Nephron (organoid): ENCODE results near the gene HNRNPR.

ENCODE experiments used
- H3K27ac Mint-ChIP-seq, 3 experiments: 2 replicates each; pipeline ENCODE4 v1.8.0; 2020; ENCODE audit warnings: mixed read lengths in 3 of 3, mild to moderate bottlenecking in 2 of 3, moderate library complexity in 1 of 3
- H3K27me3 Mint-ChIP-seq: 2 replicates; pipeline ENCODE4 v1.8.0; 2021; ENCODE audit warnings: low read depth, mild to moderate bottlenecking, moderate library complexity, mixed read lengths
- H3K36me3 Mint-ChIP-seq: 2 replicates; pipeline ENCODE4 v1.8.0; 2020; ENCODE audit warnings: low read depth, mixed read lengths
- H3K4me1 Mint-ChIP-seq: 2 replicates; pipeline ENCODE4 v1.8.0; 2020; ENCODE audit warnings: mixed read lengths
- H3K4me3 Mint-ChIP-seq, 3 experiments: 2 replicates each; pipeline ENCODE4 v1.8.0; 2020; ENCODE audit warnings: mild to moderate bottlenecking in 3 of 3, mixed read lengths in 3 of 3, moderate library complexity in 2 of 3
- H3K9me3 Mint-ChIP-seq: 2 replicates; pipeline ENCODE4 v1.8.0; 2020; ENCODE audit warnings: mixed read lengths
- CTCF ChIP-seq, 3 experiments: fragments of 200-600 bp; sonication (generic); IDR thresholded peaks; one replicate each; pipeline ENCODE4 v1.5.0; 2021; ENCODE audit warnings: antibody characterized with exemption in 3 of 3; ENCODE audit not compliant: unreplicated experiment in 3 of 3

The HNRNPR gene

GRCh38 chr1:23290836-23291565 is 53.1 kb downstream of the HNRNPR start:
- no peak overlapping the region for H3K27ac Mint-ChIP-seq
- H3K36me3 Mint-ChIP-seq, result peaks cover 58% of the 10 kb centered on the region
- H3K4me1 Mint-ChIP-seq, result peaks cover 14% of the 10 kb centered on the region
- H3K4me3 Mint-ChIP-seq, result no peak overlapping the region
- no peaks in the 10 kb centered on the region for H3K27me3 Mint-ChIP-seq
- no peak for TF ChIP-seq CTCF (IDR thresholded peaks at IDR 0.05; ENCODE audit: unreplicated experiment in 3 of 3)
- H3K9me3 Mint-ChIP-seq, result no peaks in the 10 kb centered on the region

DNA sequence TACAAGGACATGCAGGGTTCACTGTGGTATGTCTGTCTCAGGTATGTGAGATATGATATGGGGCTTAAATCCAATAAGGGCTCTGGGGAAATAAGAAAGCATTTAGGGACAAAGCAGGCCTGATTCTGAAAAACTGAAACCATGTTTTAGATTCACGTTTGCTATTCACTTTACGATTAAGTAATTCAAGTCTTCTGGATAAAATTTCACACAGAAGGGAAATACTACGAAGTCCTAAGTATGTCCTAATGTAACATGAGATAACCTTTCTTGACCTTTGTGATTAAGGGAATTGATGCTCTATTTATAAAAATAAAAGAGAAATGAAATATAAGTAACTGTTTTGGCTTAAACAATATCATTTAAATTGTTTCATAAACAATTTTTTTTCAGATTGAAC is 55.4 kb downstream of the HNRNPR start:
- Mint-ChIP-seq H3K9me3 (no peaks in the 10 kb centered on the region), H3K4me1 (peaks cover 14% of the 10 kb centered on the region), H3K4me3 (no peak overlapping the region), H3K27me3 (no peaks in the 10 kb centered on the region), H3K27ac (no peak overlapping the region), H3K36me3 (peaks cover 59% of the 10 kb centered on the region)
- TF ChIP-seq CTCF (IDR thresholded peaks at IDR 0.05; ENCODE audit: unreplicated experiment in 3 of 3), result no peak

- no peak overlapping the region for H3K4me3 Mint-ChIP-seq
- H3K36me3 Mint-ChIP-seq, result peaks cover 60% of the 10 kb centered on the region
- H3K27me3 Mint-ChIP-seq, result no peaks in the 10 kb centered on the region
- H3K9me3 Mint-ChIP-seq, result no peaks in the 10 kb centered on the region
- H3K4me1 Mint-ChIP-seq, result peaks cover 14% of the 10 kb centered on the region
- H3K27ac Mint-ChIP-seq, result no peak overlapping the region
- no peak for TF ChIP-seq CTCF (IDR thresholded peaks at IDR 0.05; ENCODE audit: unreplicated experiment in 3 of 3)
Observed at GRCh38 chr1:23288201-23288600, 55.9 kb downstream of the HNRNPR start.

DNA sequence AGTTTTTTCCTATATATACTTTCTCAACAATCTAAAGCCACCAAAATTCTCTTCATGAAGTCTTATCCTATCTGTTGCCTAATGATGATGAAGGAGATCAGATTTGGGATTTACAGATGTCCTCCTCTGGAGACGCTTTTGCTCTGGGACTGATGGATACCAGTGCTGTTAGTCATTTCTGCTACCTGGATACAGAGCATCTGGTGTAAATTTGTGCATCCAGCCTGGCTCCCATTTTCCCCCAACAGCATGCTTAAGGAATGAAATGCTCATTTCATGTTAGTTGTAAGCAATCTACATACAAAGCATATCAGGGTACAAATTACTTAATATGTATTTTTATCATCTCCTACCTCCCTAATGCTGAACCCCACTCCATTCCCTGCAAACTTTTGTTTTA is 57.7 kb downstream of the HNRNPR start:
- Mint-ChIP-seq H3K9me3 (no peaks in the 10 kb centered on the region), H3K4me1 (peaks cover under 1% of the 10 kb centered on the region), H3K27me3 (no peaks in the 10 kb centered on the region), H3K36me3 (peaks cover 64% of the 10 kb centered on the region), H3K27ac (no peak overlapping the region), H3K4me3 (no peak overlapping the region)
- no peak for TF ChIP-seq CTCF (IDR thresholded peaks at IDR 0.05; ENCODE audit: unreplicated experiment in 3 of 3)

DNA sequence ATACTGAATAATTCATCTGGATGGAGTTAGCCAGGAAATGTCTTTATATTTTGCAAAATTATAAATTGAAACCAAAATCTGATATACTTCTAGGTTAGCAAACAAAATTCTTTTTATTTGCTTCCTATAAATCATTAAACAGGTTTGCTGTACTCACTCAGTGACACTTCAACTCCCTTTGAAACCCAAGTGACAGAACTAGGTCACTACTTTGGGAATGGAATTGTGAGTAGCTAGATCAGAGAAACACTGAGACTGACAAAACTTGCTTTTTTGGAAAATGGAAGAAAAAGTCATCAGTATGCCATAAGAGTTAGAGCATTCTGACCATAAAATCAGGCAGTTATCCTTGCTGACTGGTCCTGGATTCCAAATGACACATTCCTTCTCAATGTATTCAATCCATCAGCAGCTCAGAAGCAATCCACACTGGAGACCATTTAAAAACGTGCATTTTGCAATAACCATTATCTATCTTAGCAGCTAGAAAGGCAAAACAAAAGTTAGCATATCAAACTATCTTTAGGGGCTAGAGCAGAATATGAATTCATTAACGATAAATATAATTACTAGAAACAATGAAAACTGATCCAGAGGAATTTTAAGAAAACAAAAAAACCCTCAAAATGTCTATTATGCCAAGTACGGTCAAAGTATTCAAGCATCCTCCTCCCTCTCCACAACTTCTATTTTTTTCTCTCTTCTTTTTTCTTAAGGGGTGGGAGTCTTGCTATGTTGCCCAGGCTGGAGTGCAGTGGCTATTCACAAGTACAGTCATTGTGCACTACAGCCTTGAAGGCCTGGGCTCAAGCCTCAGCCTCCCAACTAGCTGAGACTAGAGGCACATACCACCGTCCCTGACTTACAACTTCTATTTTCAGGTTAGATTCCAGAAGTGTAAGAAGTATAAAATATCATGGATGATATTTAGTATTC is 60.1 kb downstream of the HNRNPR start:
- Mint-ChIP-seq H3K36me3 (peaks cover 76% of the 10 kb centered on the region), H3K4me3 (no peak overlapping the region), H3K27me3 (no peaks in the 10 kb centered on the region), H3K27ac (no peak overlapping the region), H3K4me1 (no peaks in the 10 kb centered on the region), H3K9me3 (no peaks in the 10 kb centered on the region)
- no peak for TF ChIP-seq CTCF (IDR thresholded peaks at IDR 0.05; ENCODE audit: unreplicated experiment in 3 of 3)
